Kidney (tissue), 14 donors: ENCODE results near the gene ANKH. TPM values are rescaled to one million over a fixed set of nuclear protein-coding genes. Genes with fewer than 3 reads are reported as not detected.

Experiments used
- DNase-seq, 5 donors: peaks; one replicate each; pipeline ENCODE4 v3.0.0-alpha.2; 2013 to 2020
- FAIRE-seq: peaks from 2 replicates; lab custom pipeline; 2012; peaks lifted over from hg19 to GRCh38; lab: Jason Lieb, UNC
- H3K27ac ChIP-seq, 2 donors: one replicate each; pipeline ENCODE4 v1.7.0; 2013; ENCODE audit warnings: low read depth in 2 of 2, low read length in 2 of 2, inconsistent platforms in 1 of 2
- H3K27me3 ChIP-seq: one replicate; pipeline ENCODE4 v1.7.1; 2013; ENCODE audit warnings: low read length, inconsistent platforms; ENCODE audit not compliant: control insufficient read depth, insufficient read depth
- H3K36me3 ChIP-seq, 3 donors: one replicate each; pipeline versions ENCODE4 v1.7.0 to v1.7.1; 2013; ENCODE audit warnings: low read length in 3 of 3, control low read depth in 1 of 3, inconsistent platforms in 1 of 3; ENCODE audit not compliant: insufficient read depth in 3 of 3, control insufficient read depth in 2 of 3
- H3K4me1 ChIP-seq, 3 donors: one replicate each; pipeline versions ENCODE4 v1.7.0 to v1.7.1; 2013; ENCODE audit warnings: low read length in 3 of 3, inconsistent platforms in 1 of 3, low read depth in 1 of 3; ENCODE audit not compliant: control insufficient read depth in 2 of 3, insufficient read depth in 2 of 3
- H3K4me3 ChIP-seq, 3 donors: one replicate each; pipeline versions ENCODE4 v1.7.0 to v1.8.1; 2013; ENCODE audit warnings: low read length in 3 of 3, control low read depth in 1 of 3, inconsistent platforms in 1 of 3
- H3K9ac ChIP-seq, 3 donors: one replicate each; pipeline versions ENCODE4 v1.7.0 to v1.7.1; 2013; ENCODE audit warnings: low read length in 3 of 3, control low read depth in 1 of 3, inconsistent platforms in 1 of 3
- H3K9me3 ChIP-seq, 3 donors: one replicate each; pipeline versions ENCODE4 v1.7.0 to v1.7.1; 2013; ENCODE audit warnings: low read length in 3 of 3, control low read depth in 1 of 3, inconsistent platforms in 1 of 3; ENCODE audit not compliant: control insufficient read depth in 2 of 3, insufficient read depth in 1 of 3
- CTCF ChIP-seq: IDR thresholded peaks from 3 replicates; pipeline ENCODE4 v1.5.1; 2012; ENCODE audit warnings: mild to moderate bottlenecking, moderate library complexity, borderline replicate concordance; ENCODE audit not compliant: insufficient read depth; ENCODE audit errors: extremely low read depth
- intact Hi-C: fragments of 100-400 bp; cut with DNase I; formaldehyde crosslinking; loops from one replicate; pipeline ENCODE4 v1.11.1; 2022
- polyA plus RNA-seq: library from polyadenylated mRNA; stranded (reverse); fragments of 350-450 nt; fragmentation: Illumina TruSeq; extraction: RNeasy Lipid Tissue Mini Kit (QIAGEN cat#74804); gene quantifications from one replicate; pipeline ENCODE4 v1.2.3, GENCODE V29; 2014; ENCODE audit warnings: low read depth, low replicate concordance; ENCODE audit not compliant: insufficient read depth
- total RNA-seq: library from RNA; stranded (reverse); fragmentation: NEBNext Ultra II Directional; extraction: Animal tissue kit (Norgen Biotek cat#: 25700); gene quantifications from one replicate; pipeline ENCODE4 v1.2.1, GENCODE V29; 2021
- donor health status: control.
- donor health status: control.
- donor health status: control.
- donor health status: control.
- donor health status: control.
- donor health status: DM: yes; HTN: yes; CAD: no.
- donor health status: Normal renal cell carcinoma (clear cell type).

The ANKH gene
- total and polyA plus RNA-seq, 2 donors from 2014 or later, result 19.0 to 44.6 TPM

- Histone ChIP-seq H3K4me1 (peaks cover 0 to 28% (median 12%) of the 10 kb centered on the region in 3 donors), H3K27ac (peak overlapping the region; percentile 73 to 87)
- FAIRE-seq, result no peak
Observed at GRCh38 chr5:14665101-14665822, 206.3 kb downstream of the ANKH start.

GRCh38 chr5:14664270-14665100, 207.1 kb downstream of the ANKH start, which contains the start of gene OTULIN:
Gene OTULIN, plus strand, starts transcription at chr5:14664718. Its CDS starts 108 bp downstream, at chr5:14664826.
- Histone ChIP-seq H3K4me1 (peaks cover 0 to 28% (median 12%) of the 10 kb centered on the region in 3 donors), H3K9ac (peak within 1 kb of the TSS; percentile 71 to 83 (median 76)), H3K9me3 (no peaks in the 10 kb centered on the region), H3K36me3 (peaks cover 0 to 2% (median 0%) of the 10 kb centered on the region in 3 donors), H3K27ac (peak within 1 kb of the TSS; percentile 84 to 87), H3K4me3 (peak within 1 kb of the TSS; percentile 68 to 89 (median 86)), H3K27me3 (no peaks in the 10 kb centered on the region)
- no peak for FAIRE-seq
- intact Hi-C loops, result no loop called here
- DNase-seq, result peak; percentile 91 to 97 (median 95)
- TF ChIP-seq CTCF, result no peak

More at GRCh38 chr5:14665101-14665822, 206.3 kb downstream of the ANKH start:
- Histone ChIP-seq H3K9me3 (no peaks in the 10 kb centered on the region), H3K4me3 (peak overlapping the region; percentile 42 to 89 (median 68)), H3K36me3 (peaks cover 0 to 2% (median 0%) of the 10 kb centered on the region in 3 donors), H3K27me3 (no peaks in the 10 kb centered on the region), H3K9ac (peak overlapping the region; percentile 7 to 68 (median 35))
- peak; percentile 4 for TF ChIP-seq CTCF
- peak in 4 of 5 donors; percentile 49 to 71 (median 66) for DNase-seq
- intact Hi-C loops, result no loop called here

GRCh38 chr5:14663734-14664269, 207.8 kb downstream of the ANKH start:
- no peak for TF ChIP-seq CTCF
- intact Hi-C loops, result no loop called here
- peak overlapping the region; percentile 71 to 83 (median 76) for H3K9ac ChIP-seq
- H3K4me1 ChIP-seq, result peaks cover 0 to 28% (median 12%) of the 10 kb centered on the region in 3 donors
- peaks cover 0 to 2% (median 0%) of the 10 kb centered on the region in 3 donors for H3K36me3 ChIP-seq
- peak in 2 of 5 donors; percentile 33 to 57 for DNase-seq
- H3K4me3 ChIP-seq, result peak overlapping the region; percentile 58 to 89 (median 86)
- no peak for FAIRE-seq
- no peaks in the 10 kb centered on the region for H3K27me3 ChIP-seq
- no peaks in the 10 kb centered on the region for H3K9me3 ChIP-seq
- peak overlapping the region; percentile 84 to 87 for H3K27ac ChIP-seq
